Caco-2 (cell line): ENCODE measurements around the gene FBXW8. TPM values are rescaled to one million over a fixed set of nuclear protein-coding genes. Genes with fewer than 3 reads are reported as not detected.
A peak's percentile ranks its signal among the peaks of the same experiment; 100 is the strongest.

Experiments used
- BruUV-seq: library from RNA; stranded (reverse); fragments of 400-500 nt; replicated peaks from 2 replicates; lab custom pipeline; 2021; lab: Mats Ljungman, UMichigan
- CTCF ChIA-PET: fragments of 300-600 bp; sonication (Branson Sonifier 250); formaldehyde crosslinking; loops from one replicate; lab custom pipeline; 2022; ENCODE audit warnings: antibody characterized with exemption; lab: Charles Lee
- POLR2A ChIA-PET: fragments of 300-600 bp; sonication (Branson Sonifier 250); formaldehyde crosslinking; loops from one replicate; lab custom pipeline; 2022; ENCODE audit warnings: antibody characterized with exemption; lab: Charles Lee
- DNase-seq, 2 experiments: peaks; one replicate each; pipeline versions ENCODE4 v3.0.0 to v3.0.0-alpha.2; 2020 to 2022
- H3K27me3 ChIP-seq: replicated peaks from 2 replicates; pipeline ENCODE4 v1.6.0; 2011; ENCODE audit warnings: low read length; ENCODE audit not compliant: control insufficient read depth, insufficient read depth
- H3K36me3 ChIP-seq: 2 replicates; pipeline ENCODE4 v1.5.1; 2011; ENCODE audit warnings: low read length; ENCODE audit not compliant: control insufficient read depth, insufficient read depth
- H3K4me1 ChIP-seq: fragments of 250-450 bp; sonication (Bioruptor Pico); 2 replicates; pipeline ENCODE4 v1.5.1; 2020; ENCODE audit warnings: mild to moderate bottlenecking
- H3K4me3 ChIP-seq: 2 replicates; pipeline ENCODE4 v1.5.1; 2011; ENCODE audit warnings: low read depth, mild to moderate bottlenecking, control low read depth, low read length
- H3K9me3 ChIP-seq: fragments of 250-450 bp; sonication (Bioruptor Pico); 2 replicates; pipeline ENCODE4 v1.5.1; 2020; ENCODE audit warnings: mild to moderate bottlenecking, moderate library complexity
- H3K27ac Mint-ChIP-seq: one replicate; pipeline ENCODE4 v1.8.0; 2022; ENCODE audit warnings: mixed read lengths; ENCODE audit not compliant: unreplicated experiment
- H3K27me3 Mint-ChIP-seq: one replicate; pipeline ENCODE4 v1.8.0; 2022; ENCODE audit warnings: mixed read lengths; ENCODE audit not compliant: insufficient read depth, unreplicated experiment
- H3K36me3 Mint-ChIP-seq: one replicate; pipeline ENCODE4 v1.8.0; 2022; ENCODE audit warnings: mild to moderate bottlenecking, mixed read lengths; ENCODE audit not compliant: insufficient read depth, unreplicated experiment
- H3K4me1 Mint-ChIP-seq: one replicate; pipeline ENCODE4 v1.8.0; 2022; ENCODE audit warnings: low read depth, mixed read lengths; ENCODE audit not compliant: unreplicated experiment
- H3K4me3 Mint-ChIP-seq: one replicate; pipeline ENCODE4 v1.8.0; 2022; ENCODE audit warnings: mild to moderate bottlenecking, moderate library complexity, mixed read lengths; ENCODE audit not compliant: unreplicated experiment
- H3K9me3 Mint-ChIP-seq: one replicate; pipeline ENCODE4 v1.8.0; 2022; ENCODE audit warnings: mixed read lengths; ENCODE audit not compliant: unreplicated experiment
- intact Hi-C: fragments of 100-400 bp; cut with micrococcal nuclease; formaldehyde crosslinking; loops from one replicate; pipeline ENCODE4 v1.10.0; 2022; ENCODE audit not compliant: unreplicated experiment
- total RNA-seq: library from RNA; stranded (reverse); gene quantifications from 2 replicates; pipeline ENCODE4 v1.2.3, GENCODE V29; 2022
- TF ChIP-seq, protein P1 (sequence below), 2 experiments: fragments of 200-600 bp in 1 of 2; IDR thresholded peaks; 1 replicate in 1 of 2; 2 replicates in 1 of 2; pipeline versions ENCODE4 v1.5.1 to v1.8.0; 2011 to 2022; ENCODE audit warnings: antibody characterized with exemption in 1 of 2, control low read depth in 1 of 2, inconsistent platforms in 1 of 2, low read depth in 1 of 2, low read length in 1 of 2, mild to moderate bottlenecking in 1 of 2, moderate library complexity in 1 of 2; ENCODE audit not compliant: insufficient read depth in 1 of 2, severe bottlenecking in 1 of 2, unreplicated experiment in 1 of 2

Gene FBXW8
- total RNA-seq, 1 experiment from 2014 or later = 12.2 TPM

DNA sequence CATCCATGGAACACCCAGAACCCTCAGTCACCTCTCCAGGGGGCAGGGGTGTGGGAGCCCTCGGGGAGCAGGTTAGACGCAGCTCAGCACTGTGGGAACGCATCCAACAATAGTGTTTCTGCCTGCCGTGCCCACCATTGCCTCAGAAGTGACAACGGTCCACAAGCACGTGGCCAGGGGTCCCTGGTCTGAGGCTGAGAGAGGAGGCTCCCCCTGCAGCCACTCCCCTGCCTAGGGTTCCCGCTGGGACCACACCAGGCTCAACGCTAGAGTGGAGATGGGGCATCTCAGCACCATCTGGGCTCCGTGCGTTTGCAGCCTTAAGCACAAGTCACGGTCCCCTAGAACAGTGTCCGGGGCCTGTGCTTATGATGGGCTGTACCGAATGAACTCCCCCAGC lies 125.8 kb downstream of the FBXW8 start:
- no peaks in the 10 kb centered on the region for H3K27me3 ChIP-seq
- Mint-ChIP-seq H3K4me1 (peaks cover 18% of the 10 kb centered on the region), H3K4me3 (no peak overlapping the region), H3K36me3 (peaks cover 17% of the 10 kb centered on the region), H3K27me3 (no peaks in the 10 kb centered on the region), H3K27ac (no peak overlapping the region), H3K9me3 (no peaks in the 10 kb centered on the region)
- no peaks in the 10 kb centered on the region for H3K36me3 ChIP-seq
- BruUV-seq = no TSS peak
- H3K9me3 ChIP-seq = no peaks in the 10 kb centered on the region
- TF ChIP-seq, protein P1, sequence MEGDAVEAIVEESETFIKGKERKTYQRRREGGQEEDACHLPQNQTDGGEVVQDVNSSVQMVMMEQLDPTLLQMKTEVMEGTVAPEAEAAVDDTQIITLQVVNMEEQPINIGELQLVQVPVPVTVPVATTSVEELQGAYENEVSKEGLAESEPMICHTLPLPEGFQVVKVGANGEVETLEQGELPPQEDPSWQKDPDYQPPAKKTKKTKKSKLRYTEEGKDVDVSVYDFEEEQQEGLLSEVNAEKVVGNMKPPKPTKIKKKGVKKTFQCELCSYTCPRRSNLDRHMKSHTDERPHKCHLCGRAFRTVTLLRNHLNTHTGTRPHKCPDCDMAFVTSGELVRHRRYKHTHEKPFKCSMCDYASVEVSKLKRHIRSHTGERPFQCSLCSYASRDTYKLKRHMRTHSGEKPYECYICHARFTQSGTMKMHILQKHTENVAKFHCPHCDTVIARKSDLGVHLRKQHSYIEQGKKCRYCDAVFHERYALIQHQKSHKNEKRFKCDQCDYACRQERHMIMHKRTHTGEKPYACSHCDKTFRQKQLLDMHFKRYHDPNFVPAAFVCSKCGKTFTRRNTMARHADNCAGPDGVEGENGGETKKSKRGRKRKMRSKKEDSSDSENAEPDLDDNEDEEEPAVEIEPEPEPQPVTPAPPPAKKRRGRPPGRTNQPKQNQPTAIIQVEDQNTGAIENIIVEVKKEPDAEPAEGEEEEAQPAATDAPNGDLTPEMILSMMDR (IDR thresholded peaks at IDR 0.05; ENCODE audit: insufficient read depth in 1 of 2, low read depth in 1 of 2, low read length in 1 of 2, severe bottlenecking in 1 of 2, unreplicated experiment in 1 of 2) = no peak
- peaks cover 29% of the 10 kb centered on the region for H3K4me1 ChIP-seq
- CTCF ChIA-PET = no interaction called here
- H3K4me3 ChIP-seq = no peak overlapping the region
- POLR2A ChIA-PET = no interaction called here
- DNase-seq = no peak
- intact Hi-C loops = no loop called here

DNA sequence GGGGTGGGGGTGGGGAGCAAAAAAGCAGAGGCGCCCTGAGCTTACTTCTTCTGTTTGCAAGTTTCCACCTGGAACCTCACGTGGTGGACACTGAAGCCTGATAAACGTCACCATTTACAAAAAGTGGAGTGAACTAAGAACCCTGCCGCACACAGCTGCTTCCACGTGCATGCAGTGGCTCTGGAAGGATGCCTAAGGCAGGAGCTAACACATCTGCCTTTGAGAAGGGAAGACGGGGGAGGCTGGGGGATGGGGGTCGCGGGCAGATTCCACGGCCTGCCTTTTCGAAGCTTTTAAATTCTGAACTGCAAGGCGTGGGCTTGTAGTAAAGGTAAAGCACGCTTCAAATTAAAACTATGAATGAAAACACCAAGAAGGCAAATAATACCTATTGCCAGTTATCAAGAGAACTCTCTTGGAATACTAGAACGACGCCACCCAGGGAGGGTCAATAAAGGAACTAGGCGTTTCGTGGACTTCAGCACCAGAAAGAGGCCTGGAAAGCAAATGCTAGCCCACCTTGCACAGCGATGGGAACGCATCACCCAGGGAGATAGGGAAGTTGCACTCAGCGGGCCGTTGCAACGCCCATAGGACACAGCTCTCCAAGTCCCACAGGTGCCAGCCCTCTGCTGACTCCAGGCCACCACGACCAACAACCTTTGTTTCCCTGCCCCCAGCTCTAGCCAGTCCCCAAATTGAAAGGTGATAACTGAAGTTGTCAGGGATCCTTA lies 126.7 kb downstream of the FBXW8 start:
- no peak overlapping the region for H3K4me3 Mint-ChIP-seq
- H3K27me3 Mint-ChIP-seq = no peaks in the 10 kb centered on the region
- POLR2A ChIA-PET = no interaction called here
- no peaks in the 10 kb centered on the region for H3K9me3 Mint-ChIP-seq
- DNase-seq = no peak
- H3K4me1 ChIP-seq = peaks cover 38% of the 10 kb centered on the region
- H3K36me3 ChIP-seq = no peaks in the 10 kb centered on the region
- CTCF ChIA-PET = interaction anchor here (0.7 kb wide), 1 partner anchor 82 kb away, joined by 3 read pairs; no protein-coding TSS in a partner anchor
- TF ChIP-seq, protein P1 (IDR thresholded peaks at IDR 0.05; ENCODE audit: insufficient read depth in 1 of 2, low read depth in 1 of 2, low read length in 1 of 2, severe bottlenecking in 1 of 2, unreplicated experiment in 1 of 2) = no peak
- no TSS peak for BruUV-seq
- H3K27ac Mint-ChIP-seq = no peak overlapping the region
- H3K9me3 ChIP-seq = no peaks in the 10 kb centered on the region
- peaks cover 15% of the 10 kb centered on the region for H3K36me3 Mint-ChIP-seq
- no peak overlapping the region for H3K4me3 ChIP-seq
- H3K4me1 Mint-ChIP-seq = peaks cover 21% of the 10 kb centered on the region
- intact Hi-C loops = no loop called here
- no peaks in the 10 kb centered on the region for H3K27me3 ChIP-seq

DNA sequence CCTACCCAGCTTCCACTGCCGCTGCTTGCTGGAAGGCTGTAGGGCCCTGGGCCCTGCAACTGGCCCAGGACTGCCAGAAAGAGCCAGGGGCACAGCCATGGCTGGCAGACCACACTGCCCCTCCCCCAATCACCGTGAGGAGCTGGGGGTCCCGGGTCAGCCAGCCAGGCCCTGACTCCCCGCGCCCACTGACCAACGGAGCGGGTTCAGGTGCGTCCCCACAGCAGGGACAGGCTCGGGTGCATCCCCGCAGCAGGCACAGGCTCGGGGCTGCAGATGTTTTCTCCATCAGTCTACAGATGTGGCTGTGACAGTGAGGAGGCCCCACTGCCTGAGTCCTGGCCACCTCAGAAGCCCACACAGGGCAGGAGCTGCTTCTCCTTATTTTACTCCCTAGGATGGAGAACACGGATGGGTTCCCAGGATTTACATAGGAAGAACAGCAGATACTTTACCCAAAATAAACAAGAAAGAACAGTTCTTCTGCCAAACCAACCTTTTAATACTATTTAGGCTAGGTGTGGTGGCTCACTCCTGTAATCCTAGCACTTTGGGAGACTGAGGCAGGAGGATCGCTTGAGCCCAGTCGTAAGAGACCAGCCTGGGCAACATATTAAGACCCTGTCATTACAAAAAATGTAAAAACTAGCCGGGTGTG lies 127.4 kb downstream of the FBXW8 start:
- intact Hi-C loops = no loop called here
- DNase-seq = peak in 1 of 2 experiments; percentile 13
- POLR2A ChIA-PET = no interaction called here
- no peaks in the 10 kb centered on the region for H3K9me3 Mint-ChIP-seq
- Histone ChIP-seq H3K9me3 (no peaks in the 10 kb centered on the region), H3K36me3 (no peaks in the 10 kb centered on the region), H3K27me3 (no peaks in the 10 kb centered on the region), H3K4me3 (no peak overlapping the region), H3K4me1 (peaks cover 45% of the 10 kb centered on the region)
- H3K36me3 Mint-ChIP-seq = peaks cover 11% of the 10 kb centered on the region
- H3K27me3 Mint-ChIP-seq = no peaks in the 10 kb centered on the region
- no TSS peak for BruUV-seq
- no peak overlapping the region for H3K27ac Mint-ChIP-seq
- CTCF ChIA-PET = no interaction called here
- H3K4me3 Mint-ChIP-seq = no peak overlapping the region
- TF ChIP-seq, protein P1 (IDR thresholded peaks at IDR 0.05; ENCODE audit: insufficient read depth in 1 of 2, low read depth in 1 of 2, low read length in 1 of 2, severe bottlenecking in 1 of 2, unreplicated experiment in 1 of 2) = no peak
- H3K4me1 Mint-ChIP-seq = peaks cover 28% of the 10 kb centered on the region
